ENCODE results near the gene WASF3.

DNA sequence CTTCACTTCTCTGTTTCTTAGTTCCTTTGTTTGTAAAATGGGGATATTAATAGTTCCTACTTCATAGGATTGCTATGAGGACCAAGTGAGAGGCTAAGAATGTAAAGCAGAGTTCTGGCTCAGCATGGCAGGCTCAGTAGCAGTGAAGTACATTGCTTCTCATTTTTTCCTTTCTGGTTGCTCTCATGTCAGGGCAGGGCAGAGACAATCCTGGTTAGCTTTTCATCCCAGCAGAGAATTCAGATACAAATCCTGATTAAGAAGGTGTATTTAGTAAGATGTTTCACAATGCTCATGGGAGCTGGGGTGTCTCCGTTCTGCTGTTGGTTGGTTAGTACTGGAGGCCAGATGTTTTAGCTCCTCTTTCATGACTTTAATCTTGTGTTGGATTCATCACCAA is 42.9 kb downstream of the WASF3 start:
- TF ChIP-seq, protein P1, sequence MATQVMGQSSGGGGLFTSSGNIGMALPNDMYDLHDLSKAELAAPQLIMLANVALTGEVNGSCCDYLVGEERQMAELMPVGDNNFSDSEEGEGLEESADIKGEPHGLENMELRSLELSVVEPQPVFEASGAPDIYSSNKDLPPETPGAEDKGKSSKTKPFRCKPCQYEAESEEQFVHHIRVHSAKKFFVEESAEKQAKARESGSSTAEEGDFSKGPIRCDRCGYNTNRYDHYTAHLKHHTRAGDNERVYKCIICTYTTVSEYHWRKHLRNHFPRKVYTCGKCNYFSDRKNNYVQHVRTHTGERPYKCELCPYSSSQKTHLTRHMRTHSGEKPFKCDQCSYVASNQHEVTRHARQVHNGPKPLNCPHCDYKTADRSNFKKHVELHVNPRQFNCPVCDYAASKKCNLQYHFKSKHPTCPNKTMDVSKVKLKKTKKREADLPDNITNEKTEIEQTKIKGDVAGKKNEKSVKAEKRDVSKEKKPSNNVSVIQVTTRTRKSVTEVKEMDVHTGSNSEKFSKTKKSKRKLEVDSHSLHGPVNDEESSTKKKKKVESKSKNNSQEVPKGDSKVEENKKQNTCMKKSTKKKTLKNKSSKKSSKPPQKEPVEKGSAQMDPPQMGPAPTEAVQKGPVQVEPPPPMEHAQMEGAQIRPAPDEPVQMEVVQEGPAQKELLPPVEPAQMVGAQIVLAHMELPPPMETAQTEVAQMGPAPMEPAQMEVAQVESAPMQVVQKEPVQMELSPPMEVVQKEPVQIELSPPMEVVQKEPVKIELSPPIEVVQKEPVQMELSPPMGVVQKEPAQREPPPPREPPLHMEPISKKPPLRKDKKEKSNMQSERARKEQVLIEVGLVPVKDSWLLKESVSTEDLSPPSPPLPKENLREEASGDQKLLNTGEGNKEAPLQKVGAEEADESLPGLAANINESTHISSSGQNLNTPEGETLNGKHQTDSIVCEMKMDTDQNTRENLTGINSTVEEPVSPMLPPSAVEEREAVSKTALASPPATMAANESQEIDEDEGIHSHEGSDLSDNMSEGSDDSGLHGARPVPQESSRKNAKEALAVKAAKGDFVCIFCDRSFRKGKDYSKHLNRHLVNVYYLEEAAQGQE (IDR thresholded peaks at IDR 0.05; ENCODE audit: low read depth), result no peak
- TF ChIP-seq EP300 (IDR thresholded peaks at IDR 0.05; ENCODE audit: borderline replicate concordance) (no peak), EGR1 (IDR thresholded peaks at IDR 0.05) (no peak)

Data from Ishikawa (cell line).